OCI-M1 (cell line): ENCODE results near the gene PTPRB.
"Not testable (repeated sequence)": the region's sequence is repeated elsewhere in the genome, so short reads cannot be mapped to it uniquely, and the experiment has no call there.

Experiments used
- DNase-seq: peaks from one replicate; lab custom pipeline; 2025; lab: John Stamatoyannopoulos, UW

The PTPRB gene

DNA sequence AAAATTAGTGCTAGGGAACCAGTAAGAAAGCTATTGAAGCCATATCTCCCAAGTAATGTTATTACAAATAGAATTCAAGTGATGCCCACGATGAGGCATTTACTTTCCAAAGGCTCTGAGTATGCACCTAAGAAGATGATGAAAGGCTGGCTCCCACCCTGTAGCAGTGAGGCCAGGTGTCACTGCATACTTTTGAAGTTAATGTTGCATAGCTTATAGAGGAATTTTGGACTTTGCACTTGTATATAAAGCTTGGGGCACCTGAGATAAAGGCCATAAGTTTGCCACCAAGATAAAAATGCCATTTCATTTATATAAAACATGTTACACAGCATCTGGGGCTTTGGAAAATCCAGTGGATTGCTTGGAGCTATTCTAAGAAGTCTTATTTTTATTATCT lies 96.2 kb downstream of the PTPRB start:
- no peak for DNase-seq

DNA sequence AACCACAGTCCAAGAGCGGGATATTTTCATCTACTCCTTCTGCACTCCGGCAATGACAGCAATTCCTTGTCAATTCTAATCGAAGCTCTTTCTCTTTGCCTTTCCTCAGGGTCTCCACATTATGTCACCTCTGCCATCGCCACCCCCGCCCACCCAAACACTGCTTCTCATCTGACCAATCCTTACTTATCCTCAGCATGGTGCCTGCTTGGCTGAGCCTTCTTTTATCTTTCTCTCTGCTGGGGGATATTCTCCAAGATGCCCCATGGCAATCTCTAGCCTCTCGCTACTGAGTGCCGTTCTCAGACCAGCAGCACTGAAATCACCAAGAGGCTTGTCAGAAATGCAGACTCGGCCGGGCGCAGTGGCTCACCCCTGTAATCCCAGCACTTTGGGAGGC lies 100.6 kb downstream of the PTPRB start:
- no peak for DNase-seq

DNA sequence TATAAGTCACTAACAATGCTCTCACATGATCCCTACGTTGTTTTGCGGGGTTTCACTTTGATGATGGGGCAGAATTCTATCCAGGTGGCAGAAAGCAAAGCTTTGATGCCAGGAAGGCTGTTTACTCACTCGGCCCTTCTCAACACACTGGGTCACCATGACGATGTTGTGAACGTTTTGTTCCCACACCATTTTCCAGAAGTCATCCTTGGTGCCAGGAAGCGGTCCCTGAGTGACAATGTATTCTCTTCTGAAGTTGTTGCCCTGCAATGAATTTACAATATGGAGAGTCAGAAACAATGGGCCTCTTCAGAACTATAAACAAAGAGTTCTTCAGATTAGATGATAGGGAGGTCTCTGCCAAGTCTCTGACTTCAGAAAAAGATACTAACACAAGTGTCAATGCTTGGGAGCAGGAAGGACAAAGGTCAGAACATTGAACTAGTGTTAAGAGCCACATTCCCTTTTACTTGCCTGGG lies 101.3 kb downstream of the PTPRB start:
- DNase-seq = no peak

DNA sequence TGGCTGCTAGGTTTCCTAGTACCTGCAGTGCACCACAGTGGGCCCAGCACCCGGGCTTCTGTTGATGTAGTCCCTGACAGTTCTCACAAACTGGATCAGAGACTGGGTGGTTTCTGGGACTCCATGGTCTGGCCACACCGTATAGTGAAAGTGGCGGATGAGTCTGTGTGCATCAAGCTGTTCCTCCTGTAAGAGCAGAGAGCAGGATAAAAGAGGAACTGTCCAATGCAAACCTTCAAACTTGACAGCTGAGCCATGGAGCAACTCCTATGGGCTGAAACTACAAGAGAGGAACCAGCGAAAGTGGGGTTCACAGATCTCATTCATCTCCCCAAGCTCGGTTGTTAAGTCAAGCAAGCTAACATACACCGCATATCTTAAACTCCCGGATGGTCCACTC lies 102.8 kb downstream of the PTPRB start:
- DNase-seq = no peak

DNA sequence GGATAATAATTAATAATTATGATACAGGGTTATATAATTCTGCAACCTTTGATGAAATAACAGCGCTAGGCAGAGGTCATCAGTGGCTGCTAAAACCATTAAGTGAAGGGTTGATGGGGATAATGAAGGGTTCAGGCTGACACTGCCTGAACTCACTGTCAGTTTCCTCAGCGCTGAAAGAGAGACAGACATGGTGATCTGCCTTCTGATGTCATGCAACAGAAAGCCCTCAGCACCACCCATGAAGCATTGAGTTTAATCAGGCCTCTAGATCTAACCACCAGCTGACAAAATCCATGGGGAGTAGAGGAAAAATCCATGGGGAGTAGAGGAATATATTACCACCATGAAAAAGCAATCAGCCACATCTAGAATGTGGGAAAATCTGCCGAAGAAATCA lies 107.6 kb downstream of the PTPRB start:
- no peak for DNase-seq

DNA sequence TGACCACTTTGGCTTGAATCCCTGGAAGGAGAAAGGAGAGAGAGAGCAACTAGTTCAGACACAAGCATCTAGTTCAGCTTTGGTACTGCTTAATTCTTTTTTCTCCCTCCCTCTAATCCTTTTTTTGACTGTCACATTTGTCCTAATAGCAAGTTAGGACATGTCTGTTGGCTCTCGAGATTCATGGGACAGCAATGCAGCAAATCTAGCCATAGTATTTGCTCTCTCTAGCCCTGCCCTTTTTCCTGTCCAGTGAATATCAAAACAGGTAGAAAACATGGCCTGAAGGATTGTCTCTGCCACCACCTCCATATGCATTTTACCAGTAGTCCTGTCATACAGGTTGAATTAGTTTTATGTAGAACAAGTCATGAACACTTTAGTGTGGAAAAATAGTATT lies 116.4 kb downstream of the PTPRB start:
- DNase-seq = no peak

DNA sequence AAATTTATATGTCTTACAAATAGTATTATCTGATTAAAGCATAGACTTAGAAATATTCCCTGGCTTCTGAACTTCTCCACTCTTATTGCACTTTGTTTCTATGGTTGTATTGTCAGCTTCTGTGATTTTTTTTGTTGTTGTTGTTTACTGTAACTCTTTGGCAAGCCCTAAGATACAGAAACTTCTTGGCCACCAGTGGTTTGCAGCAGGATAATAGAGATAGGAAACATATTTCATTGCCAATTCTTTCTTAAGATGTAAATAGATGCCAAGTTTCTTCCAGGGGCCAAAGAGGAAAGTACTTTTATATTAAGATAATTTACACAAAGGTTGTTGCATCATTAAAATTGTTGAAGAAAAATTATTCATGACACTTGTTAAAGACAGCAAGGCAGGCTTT lies 123.8 kb downstream of the PTPRB start:
- DNase-seq = no peak

DNA sequence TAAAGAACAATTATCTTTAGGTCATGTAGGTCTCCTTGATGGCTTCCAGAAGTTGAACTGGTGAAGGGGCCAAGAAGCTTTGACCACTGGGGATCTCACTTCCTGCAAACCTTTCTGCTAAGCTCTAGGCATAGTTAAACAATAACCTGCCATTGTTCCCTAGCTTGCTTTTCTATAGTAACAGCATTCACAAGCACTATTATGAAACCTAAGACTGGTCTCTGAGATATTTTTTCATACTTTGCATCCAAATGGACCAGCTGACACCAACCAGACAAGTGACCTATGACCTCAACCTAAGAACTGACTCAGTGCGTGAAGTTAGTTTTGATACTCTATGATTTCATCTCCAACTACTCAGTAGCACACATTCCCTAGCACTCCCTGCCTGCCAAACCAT lies 129.1 kb downstream of the PTPRB start:
- DNase-seq = no peak

DNA sequence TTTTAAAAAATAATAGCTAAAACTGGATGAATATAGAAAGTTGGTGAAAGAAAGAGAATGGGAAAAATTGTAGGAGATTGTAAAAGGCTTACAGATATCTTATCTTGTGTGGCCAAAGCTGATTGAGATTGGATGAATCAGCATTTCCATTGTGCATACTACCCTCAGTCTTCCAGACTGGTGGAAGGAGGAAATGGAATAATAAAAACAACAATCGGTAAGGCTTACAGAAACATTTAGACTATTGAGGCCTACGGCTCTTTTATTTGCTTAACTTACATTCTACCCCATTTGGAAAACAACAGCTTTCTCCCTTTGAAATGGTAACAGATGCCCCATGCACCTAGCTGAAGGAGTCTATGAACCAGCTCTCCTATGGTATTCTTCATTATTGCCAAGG lies 129.8 kb downstream of the PTPRB start:
- peak; percentile 51 for DNase-seq

DNA sequence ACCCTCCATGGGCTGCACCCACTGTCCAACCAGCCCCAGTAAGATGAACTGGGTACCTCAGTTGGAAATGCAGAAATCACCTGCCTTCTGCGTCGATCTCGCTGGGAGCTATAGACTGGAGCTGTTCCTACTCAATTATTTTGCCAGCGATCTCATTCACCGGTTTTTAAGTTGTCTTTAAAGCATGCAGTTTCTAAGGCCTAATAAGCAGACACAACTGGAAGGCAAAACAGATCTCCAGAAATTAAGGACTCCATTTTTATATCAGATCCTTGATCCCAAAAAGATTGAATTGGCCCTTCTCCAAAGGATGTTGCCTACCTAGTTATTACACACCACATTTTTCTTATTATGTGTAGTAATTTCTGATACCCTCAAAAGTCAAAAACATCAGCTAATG lies 139.7 kb downstream of the PTPRB start:
- no peak for DNase-seq

DNA sequence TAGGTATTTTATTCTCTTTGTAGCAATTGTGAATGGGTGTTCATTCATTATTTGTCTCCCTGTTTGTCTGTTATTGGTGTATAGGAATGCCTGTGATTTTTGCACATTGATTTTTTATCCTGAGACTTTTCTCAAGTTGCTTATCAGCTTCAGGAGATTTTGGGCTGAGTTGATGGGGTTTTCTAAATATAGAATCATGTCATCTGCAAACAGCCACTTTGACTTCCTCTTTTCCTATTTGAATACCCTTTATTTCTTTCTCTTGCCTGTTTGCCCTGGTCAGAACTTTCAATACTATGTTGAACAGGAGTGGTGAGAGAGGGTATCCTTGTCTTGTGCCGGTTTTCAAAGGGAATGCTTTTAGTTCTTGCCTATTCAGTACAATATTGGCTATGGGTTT lies 144.3 kb downstream of the PTPRB start:
- DNase-seq = peak; percentile 57

DNA sequence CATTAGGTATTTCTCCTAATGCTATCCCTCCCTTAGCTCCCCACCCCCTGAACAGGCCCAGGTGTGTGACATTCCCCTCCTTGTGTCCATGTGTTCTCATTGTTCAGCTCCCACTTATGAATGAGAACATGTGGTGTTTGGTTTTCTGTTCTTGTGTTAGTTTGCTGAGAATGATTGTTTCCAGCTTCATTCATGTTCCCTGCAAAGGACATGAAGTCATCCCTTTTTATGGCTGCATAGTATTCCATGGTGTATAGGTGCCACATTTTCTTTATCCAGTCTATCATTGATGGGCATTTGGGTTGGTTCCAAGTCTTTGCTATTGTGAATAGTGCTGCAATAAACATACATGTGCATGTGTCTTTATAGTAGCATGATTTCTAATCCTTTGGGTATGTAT lies 146.3 kb downstream of the PTPRB start:
- DNase-seq = not testable (repeated sequence)

DNA sequence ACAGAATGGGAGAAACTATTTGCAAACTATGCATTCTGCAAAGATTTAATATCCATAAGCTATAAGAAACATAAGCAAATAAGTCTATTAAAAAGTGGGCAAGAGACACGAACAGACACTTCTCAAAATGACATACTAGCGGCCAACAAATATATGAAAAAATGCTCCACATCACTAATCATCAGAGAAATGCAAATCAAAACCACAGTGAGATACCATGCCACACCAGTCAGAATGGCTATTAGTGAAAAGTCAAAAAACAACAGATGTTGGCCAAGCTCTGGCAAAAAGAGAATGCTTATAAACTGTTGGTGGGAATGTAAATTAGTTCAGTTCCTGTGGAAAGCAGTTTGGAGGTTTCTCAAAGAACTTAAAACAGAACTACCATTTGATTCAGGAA lies 149.8 kb downstream of the PTPRB start:
- no peak for DNase-seq

DNA sequence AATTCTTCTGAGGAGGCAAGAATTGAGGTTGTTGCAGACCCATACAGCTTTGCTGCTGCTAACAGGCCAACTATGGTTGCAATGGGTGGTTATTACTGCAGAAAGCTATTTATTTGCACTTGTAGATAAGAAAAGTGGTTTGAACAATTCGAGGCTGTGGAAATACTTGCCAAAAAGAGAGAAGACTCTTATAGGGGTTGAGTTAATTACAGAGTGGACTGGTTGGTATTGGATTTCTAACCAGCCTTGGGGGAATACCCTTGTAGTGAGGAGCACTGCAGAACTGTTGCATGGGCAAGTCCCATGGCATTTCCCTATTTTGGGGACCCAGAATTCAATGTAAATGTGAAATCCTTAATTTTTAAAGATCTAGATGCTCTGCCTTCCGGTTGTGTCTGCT lies 150.6 kb downstream of the PTPRB start:
- DNase-seq = no peak

DNA sequence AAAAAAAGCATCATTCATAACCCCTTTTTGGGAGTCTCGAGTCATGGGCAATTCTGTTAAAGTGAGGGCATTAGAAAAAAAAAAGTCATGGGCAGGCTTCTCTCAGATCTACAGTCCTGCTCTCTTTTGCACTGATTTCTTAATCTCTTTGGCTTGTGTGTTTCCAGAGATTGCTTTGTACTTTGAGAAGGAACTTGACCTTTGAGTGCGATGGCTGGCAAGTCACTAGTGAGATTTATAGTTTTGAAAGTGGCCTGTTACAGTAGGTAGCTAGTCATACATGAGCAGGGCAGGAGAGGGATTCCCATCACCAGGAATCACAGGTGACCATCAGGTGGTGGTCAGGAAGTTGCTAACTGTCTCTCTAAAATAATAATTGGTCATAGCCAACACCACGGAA lies 151.5 kb downstream of the PTPRB start:
- no peak for DNase-seq

DNA sequence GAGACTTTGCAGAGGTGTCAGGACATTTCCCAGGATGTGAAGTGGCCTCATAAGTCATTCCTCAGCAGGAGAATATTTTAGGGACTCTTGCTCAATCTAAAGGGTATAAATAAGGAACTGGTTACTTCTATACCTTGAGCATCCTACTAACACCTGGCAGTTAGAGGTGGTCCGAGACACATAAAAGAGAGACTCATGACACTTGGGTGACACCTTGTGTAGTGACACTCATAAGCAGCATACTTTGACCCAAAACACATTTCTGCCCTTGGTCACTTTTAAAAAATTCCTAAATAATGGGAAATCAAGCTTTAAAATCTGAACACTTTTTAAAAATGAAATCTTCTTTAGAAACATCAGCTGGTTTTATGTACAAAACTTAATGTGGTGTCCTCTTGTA lies 152.8 kb downstream of the PTPRB start:
- no peak for DNase-seq

DNA sequence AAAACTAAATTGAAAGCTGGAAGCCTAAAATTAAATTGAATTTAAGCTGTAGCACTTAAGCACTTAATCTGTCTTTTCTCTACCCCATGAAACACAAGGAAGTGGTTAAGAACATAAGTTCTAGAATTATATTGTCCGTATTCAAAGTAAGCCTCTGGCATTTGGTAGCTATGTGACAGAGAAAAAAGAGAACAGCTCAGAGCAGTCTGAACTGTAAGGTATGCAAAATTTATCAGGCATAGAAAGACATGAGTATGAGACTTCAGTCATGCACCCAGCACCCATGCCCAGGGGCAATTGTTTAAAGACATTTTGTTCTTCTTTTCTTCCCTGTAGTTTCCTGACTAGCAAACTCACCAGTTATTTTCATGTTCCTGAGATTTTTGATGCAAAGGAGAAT lies 154.5 kb downstream of the PTPRB start:
- DNase-seq = no peak

DNA sequence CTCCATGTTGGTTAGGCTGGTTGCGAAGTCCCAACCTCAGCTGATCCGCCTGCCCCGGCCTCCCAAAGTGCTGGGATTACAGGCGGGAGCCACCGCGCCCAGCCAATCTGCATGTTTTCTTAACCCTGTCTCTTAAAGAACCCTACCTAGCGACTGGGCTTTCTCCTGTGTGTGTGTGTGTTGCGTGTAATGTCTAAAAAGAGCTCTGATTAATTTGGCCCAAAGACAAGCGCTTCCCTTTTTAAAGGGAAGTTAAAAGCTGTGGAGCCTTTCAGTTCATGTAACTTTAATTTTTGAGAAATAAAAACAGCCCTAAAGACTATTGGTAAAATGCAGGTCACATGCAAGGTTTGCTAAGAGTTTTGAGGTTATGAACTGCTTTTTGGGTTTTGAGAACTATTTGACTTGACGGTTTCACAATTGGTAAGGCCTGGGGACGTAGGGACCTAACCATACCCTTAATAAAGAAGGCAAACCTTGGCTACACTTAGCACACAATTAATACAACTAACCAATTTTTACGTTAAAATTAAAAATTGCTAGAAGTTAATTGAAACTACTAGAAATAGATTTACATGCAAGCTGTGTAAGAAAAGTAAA lies 167.9 kb downstream of the PTPRB start:
- no peak for DNase-seq

DNA sequence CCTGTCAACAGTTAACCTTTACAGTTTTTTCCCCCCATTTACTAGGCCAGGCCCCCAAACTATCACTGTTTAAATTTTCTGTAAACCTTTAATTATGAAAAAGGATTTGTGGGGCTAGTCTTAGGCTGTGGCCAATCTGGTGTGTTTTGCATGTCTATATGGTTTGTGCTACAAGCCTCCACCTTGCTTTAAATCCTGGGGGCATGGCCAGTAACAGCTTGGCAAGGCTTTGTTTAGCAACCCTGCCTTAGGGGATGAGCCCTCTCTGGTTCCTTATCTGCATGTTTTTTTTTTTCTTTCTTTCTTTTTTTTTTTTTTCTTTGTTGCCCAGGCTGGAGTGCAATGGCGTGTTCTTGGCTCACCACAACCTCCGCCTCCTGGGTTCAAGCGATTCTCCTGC lies 168.5 kb downstream of the PTPRB start:
- DNase-seq = no peak

DNA sequence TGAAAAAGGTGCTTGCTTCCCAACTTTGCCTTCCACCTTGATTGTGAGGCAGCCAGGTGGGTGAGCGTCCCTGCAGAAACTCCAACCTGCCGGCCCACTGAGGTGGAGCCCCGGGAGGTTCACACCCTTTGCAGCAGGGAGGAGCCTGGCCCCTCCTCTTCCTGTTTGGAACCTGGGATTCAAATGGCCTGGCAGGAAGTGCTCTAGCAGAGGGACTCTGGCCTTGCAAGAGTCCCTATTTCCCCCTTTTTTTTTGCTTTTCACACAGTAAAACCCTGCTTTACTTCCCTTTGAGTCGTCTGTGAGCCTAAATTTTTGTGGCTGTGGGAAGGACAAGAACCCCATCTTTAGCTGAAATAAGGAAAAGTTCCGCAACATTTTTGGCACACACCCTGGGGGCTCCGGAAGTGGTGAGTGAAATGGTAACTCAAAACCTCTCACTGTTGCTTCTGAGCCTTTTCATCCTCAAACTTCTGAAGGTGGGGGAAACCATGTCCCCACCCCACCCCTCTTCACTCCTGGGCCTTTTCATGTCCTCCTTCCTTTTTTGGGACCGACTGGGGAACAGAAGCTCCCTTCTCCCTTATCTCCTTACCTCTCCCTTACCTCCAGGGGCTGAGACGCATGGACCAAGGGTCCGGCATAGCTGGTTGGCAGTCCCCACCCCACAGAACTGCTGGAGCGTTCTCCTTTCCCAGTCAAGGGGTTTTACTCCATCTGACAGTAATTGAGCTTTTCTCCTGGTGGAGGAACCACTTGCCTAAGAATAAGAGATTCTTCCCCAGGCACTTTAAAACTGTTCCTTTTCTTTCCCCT lies 169.1 kb downstream of the PTPRB start:
- DNase-seq = no peak

DNA sequence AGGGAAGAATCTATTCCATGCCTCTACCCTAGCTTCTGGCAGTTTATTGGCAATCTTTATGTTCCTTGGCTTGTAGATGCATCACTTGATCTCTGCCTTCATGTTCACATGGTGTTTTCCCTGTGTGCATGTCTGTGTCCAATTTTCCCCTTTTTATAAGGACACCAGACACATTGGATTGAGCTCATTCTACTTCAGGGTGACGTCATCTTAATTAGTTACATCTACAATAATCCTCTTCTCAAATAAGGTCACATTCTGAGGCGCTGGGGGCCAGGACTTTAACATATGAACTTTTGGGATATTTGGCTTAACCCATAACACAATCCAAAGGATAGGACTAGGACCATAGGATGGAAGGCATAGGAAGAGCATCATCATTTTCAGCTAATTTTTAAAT lies 169.8 kb downstream of the PTPRB start:
- DNase-seq = no peak

DNA sequence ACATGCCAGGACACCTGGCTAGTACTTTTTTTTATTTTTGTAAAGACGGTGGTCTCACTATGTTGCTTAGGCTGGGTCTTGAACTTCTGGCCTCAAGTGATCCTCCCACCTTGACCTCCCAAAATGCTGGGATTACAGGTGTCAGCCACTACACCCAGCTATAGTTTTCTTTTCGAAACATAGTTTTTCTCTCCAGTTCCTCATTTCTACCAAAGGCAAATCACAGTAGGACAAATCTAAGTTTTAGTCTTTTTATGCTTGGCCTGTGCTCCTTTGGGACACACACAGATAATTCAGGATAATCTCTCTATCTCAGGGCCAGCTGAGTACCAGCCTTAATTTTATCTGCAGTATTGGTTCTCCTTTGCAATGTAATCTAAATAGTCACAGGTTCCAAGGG lies 170.5 kb downstream of the PTPRB start:
- DNase-seq = no peak
